HG02642 (cell line): ENCODE data around the gene HIBADH.
"Not testable (repeated sequence)": the region's sequence is repeated elsewhere in the genome, so short reads cannot be mapped to it uniquely, and the experiment has no call there.

ENCODE experiments used
- ATAC-seq: cut with Tn5 transposase; IDR thresholded peaks from one replicate; pipeline ENCODE4 v1.9.1; 2021; ENCODE audit warnings: mild to moderate bottlenecking; ENCODE audit not compliant: unreplicated experiment, poor library complexity

HIBADH gene

DNA sequence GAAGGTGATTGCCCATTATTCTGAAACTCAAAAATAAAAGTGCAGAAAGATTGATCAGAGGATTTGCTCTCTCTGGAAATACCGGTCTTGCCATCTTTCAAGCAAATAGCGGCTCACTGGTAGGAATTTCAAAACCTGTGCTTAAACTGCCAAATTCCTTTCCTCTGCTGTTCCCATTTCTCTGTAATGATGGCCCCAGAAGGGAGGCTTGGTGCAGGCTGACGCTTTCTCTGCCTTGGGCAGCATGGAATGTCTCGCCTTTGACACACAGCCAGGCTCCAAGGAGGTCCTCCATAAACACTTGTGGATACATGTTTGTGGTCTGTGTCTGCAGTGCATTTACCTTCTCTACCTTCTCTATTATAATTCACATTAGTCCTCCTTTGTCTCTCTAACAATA lies 146.8 kb downstream of the HIBADH start:
- ATAC-seq: no peak

DNA sequence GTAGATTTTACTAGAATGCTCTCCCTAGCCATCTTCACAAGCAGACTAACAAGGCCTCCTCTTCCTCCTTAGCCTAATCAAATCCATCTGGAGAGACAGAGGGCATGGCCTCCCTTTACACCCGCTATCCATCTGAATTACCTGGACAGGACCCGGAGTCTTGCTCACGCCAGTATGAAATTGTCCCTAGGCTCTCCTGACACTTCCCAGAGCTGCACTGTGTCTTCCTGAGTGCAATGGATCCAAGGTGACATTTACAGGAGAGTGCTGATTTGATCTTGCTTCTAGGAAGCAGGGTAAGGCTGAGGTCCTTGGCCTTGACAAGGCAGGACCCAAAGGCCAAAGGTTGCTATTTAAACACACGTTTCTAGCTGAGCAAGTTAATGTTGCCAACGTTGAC lies 147.8 kb downstream of the HIBADH start:
- ATAC-seq: no peak

DNA sequence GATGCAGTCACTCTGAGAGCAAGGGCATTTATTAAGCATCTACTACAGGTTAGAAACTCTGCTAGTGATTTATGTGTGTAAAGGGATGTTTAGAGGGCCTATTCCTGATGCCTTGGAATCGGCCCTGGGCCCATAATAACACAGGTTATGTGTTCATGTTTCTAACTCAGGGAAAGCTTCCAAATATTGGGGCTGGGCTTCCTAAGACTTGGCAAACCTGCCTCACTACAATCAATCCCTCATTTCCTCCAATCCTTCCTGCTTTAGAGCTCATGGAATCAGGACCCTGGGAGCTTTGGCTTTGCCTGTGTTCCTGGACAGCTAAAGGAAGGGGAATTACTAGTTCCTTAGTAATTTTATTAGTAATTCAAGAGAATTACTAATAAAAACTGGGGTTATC lies 148.8 kb downstream of the HIBADH start:
- ATAC-seq: no peak

DNA sequence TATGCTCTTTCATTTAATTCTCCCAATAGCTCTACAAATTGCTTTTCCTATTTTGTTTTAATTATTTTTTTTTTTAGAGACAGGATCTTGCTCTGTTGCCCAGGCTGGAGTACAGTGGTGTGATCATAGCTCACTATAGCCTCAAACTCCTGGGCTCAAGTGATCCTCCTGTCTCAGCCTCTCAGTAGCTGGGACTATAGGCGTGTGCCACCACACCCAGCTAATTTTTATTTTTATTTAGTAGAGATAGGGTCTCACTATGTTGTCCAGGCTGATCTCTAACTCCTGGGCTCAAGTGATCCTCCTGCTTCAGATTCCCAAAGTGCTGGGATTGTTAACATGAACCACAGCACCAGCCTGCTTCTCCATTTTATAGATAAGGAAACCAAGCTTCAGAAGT lies 151.3 kb downstream of the HIBADH start:
- not testable (repeated sequence) for ATAC-seq

DNA sequence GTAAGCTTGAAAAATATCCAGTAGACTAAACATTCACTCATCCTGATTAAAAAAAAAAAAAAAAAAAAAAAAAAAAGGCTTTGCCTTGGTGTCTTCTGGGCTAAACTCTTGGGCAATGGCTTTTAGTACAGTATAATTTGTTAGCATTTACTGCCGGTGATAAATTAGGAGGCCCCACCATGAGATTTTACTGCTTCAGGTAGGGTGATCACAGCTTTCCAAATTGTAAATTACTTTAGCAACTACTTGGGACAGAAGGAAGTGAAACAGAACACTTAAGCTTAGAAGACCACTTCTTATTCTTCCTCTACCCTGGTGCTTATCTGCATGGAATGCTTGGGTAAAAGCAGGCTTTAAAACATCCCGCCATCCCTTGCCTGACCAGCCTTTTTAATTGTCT lies 152.1 kb downstream of the HIBADH start:
- ATAC-seq: no peak

DNA sequence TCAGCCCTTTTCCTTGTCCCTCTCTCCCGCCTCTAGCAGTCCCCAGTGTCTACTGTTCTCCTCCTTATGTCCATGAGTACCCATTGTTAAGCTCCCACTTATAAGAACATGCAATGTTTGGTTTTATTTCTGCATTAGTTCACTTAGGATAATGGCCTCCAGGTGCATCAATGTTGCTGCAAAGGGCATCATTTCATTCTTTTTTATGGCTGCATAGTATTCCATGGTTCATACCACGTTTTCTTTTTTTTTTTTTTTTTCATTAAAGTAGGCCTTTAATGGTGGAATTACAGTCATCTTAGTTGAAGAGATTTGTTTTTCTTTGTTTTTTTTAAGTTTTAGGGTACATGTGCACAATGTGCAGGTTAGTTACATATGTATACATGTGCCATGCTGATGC lies 160.8 kb downstream of the HIBADH start:
- not testable (repeated sequence) for ATAC-seq

DNA sequence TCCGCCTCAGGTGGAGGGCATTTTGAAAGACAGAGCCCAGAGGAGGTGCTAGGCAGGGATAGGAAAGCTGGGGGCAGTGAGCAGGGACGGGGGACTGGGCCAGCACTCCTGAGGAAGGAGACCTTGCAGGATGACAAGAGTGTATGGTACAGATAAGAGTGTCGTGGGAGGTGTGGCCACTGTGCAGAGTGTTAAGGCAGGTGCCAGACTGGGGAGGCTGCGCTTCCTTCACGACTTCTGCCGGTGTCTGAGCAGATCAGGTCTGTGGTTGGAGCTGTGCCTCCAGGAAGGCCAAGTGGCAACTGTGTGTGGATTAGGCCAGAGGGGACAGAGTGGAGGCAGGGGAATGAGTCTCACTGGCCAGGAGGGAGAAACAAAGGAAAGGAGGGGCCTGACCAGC lies 161.7 kb downstream of the HIBADH start:
- no peak for ATAC-seq

DNA sequence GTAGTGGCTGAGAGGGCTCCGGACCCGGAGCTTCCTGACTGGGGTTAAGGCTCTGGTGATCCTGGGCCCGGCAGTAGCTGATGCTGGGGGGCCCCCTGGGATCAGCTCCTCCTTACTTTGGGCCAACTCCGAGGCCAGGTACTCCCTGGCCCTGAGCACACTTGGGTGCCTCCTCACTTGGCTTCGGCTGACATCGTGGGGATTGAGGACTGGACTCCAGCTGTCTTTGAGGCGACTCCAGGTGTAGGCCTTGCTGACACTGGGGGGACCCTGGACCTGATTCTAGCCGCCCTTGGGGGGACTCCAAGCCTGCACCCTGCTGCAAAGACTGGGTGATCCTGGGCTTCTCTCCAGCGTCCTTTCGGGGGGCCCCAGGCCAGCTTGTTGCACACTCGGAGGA lies 170.5 kb downstream of the HIBADH start:
- ATAC-seq: no peak

DNA sequence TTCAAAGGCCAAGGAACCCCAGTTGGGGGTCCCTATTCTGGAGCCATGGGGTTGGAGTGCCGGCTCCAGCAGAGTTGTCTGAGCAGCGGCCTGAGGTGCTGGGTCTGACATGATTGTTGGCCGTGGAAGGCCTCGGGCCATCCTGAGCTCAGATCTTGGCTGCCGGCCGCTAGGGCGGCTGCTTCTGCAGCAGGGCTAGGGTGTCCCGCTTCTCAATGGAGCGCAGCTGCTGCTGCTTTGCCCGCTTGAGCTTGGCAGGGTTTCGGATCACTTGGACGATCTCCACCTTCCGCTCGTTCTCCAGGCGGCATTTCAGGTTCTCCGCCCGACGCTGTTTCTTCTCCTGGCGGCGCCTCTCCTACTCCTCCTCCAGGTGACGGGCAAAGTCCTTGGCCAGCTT lies 171.1 kb downstream of the HIBADH start:
- no peak for ATAC-seq

DNA sequence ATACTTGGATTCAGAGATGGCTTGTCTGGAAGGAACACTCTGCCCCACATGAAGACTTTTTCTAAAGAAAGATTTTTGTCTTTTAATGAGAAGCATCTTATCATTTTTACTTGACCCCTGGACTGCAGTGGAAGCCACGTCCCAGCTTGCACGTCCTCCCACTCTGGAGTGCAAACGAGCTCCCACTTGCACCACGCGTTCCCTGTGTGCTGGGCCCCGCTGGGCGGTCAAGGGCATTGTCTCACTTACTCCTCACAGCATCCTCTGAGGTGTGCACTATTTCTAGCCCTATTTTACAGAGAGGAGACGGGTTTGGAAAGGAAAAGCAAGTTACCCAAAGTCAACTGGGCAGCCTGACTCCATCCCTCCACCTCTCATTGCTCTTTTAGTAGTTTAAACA lies 175.2 kb downstream of the HIBADH start:
- ATAC-seq: no peak

DNA sequence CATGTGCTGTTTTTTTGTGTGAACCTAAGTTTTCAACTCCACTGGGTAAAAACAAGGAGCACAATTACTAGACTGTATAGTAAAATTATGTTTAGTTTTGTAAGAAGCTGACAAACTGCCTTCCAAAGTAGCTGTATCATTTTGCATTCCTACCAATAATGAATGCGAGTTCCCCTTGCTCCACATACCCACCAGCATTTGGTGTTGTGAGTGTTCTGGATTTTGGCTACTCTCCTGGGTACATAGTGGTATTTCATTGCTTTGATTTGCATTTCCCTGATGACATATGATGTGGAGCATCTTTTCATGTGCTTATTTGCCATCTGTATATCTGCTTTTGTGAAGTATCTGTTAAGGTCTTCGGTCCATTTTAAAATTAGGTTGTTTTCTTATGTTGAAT lies 178.2 kb downstream of the HIBADH start:
- no peak for ATAC-seq

DNA sequence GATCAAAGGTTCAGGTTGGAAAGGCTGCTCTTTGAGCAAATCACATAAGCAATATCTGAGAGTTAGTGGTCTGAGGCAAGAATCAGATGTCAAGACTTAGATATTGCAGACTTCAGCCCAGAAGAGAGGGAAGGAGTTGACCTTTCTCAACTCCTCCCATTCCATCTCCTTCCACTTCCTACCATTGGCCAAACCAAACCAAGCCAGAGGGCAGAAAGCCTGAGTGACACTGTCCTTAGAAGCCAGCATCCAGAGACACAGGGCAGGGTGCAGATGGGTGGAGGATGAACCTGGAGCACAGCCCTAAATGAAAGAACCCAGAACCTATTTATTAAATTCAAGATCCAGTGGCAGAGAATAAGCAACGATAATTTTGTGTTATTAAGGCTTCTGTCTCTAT lies 180.5 kb downstream of the HIBADH start:
- no peak for ATAC-seq

DNA sequence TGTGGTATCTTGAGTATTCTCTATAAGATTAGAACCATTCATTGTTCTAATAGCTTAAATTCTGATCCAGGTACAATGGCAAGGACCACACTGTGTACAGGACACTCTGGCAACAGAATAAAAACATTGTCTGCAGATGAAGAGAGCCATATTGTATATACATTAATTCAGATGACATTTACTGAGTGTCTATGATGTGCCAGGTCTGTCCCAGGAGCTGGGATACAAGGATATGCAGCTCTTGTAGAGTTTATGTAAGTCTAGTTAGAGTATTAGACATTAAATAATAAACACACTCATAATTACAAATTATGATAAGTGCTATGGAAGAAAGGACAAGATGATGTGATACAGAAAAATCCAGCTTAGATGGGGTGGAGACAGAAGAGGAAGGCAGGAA lies 184.1 kb downstream of the HIBADH start:
- ATAC-seq: no peak

DNA sequence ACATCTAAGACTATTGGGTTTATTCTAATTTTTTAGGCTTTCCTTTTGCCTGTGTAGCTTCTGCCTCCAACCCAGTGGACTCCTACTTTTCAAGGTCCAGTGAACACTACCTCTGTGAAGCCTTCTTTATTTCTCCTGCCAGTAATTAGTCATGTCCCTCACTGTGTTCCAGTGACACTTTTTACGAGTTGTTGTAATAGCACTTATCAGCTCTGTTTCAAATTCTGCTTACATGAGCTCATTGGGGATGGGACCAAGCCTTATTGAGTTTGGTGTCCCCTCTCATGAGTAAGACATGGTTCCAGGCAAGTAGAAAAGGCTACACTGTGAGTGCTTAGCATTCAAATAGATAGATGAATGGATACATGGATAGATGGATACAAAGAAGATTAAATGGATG lies 184.6 kb downstream of the HIBADH start:
- ATAC-seq: no peak

DNA sequence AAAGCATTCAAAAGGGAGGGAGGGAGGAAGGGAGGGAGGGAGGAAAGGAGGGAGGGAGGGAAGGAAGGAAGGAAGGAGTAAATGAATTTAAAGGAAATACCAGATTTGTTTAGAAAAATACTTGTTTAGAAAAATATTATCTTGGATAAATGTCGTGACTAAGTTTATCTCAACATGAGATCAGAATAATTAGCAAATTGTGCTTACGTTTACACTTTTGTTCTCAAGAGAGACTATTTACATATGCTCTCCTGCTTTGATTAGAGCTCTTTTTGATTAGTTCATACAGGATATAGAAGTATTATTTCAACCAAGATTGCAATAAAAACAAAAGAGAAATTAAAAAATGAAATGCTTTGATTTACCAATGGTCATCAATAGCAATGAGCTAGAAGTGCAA lies 186.2 kb downstream of the HIBADH start:
- no peak for ATAC-seq
